IPS-18c (cell line): ENCODE measurements around the gene KATNBL1.
"Not testable (repeated sequence)": the region's sequence is repeated elsewhere in the genome, so short reads cannot be mapped to it uniquely, and the experiment has no call there.

ENCODE experiments used
- H3K4me3 ChIP-seq: 2 replicates; pipeline ENCODE4 v1.7.0; 2013; ENCODE audit warnings: low read depth, mild to moderate bottlenecking, low read length, moderate library complexity; ENCODE audit not compliant: insufficient read depth
- H3K9me3 ChIP-seq: one replicate; pipeline ENCODE4 v1.6.1; 2013; ENCODE audit warnings: mild to moderate bottlenecking, low read length, moderate library complexity; ENCODE audit not compliant: control insufficient read depth, insufficient read depth

Gene KATNBL1

DNA sequence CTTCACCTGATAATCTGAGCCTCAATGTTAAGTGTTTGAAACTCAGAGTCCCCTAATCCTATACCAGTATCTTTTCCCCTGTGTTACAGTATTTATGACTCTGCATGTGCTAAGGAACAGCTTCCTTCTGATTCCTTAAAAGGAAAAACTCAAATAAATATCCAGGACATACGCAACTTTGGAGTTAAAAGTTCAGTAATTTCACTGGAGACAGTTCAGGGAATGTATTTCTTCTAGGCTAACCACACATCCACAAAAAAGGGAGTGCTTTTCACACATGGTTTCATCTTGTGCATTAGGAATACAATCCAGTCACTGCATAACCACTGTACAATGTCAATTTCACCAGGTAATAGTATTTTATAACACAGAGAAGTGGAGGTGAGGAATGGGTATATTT is 77.0 kb downstream of the KATNBL1 start:
- H3K9me3 ChIP-seq: no peaks in the 10 kb centered on the region
- no peak overlapping the region for H3K4me3 ChIP-seq

- H3K9me3 ChIP-seq: no peaks in the 10 kb centered on the region
Measured at GRCh38 chr15:34128898-34129297, 81.0 kb downstream of the KATNBL1 start.

DNA sequence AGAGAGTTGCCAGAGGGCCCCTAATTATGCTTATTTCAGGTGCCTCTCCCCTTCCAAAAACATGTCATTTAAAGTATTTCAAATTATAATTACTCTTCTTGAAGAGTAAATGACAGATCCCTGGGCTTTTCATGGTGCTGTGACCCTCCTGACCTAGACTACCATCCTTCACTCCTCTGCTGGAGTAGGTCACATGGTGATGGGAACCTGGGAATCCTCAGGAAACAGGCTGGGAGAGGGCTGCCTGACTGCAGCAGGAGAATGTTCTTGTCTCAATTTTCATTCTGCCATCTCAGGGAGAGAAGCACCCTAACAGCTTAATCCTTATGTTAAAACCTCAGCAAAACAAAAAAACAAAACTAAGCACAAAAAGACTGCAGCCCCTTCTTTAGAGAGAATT is 83.4 kb downstream of the KATNBL1 start:
- H3K9me3 ChIP-seq: no peaks in the 10 kb centered on the region
- H3K4me3 ChIP-seq: no peak overlapping the region

More at GRCh38 chr15:34128898-34129297, 81.0 kb downstream of the KATNBL1 start:
- H3K4me3 ChIP-seq: no peak overlapping the region

DNA sequence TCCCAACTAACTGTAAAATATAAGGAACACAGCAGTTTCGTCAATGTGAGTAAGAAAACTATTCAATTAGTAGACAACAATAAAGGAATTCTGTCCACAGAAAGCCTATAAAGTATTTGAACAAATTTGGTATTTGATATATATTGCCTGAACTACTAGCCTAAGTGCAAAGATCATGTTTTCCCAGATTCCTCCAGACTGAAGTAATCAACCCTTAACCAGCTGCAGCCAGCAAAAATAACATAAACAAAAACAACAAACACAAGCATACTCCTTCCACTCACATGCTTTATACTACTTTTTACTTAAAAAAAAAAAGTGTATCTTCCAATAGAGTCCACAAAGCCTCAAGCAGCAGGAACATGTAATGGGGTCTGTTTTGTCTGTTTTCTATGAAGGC is 84.0 kb downstream of the KATNBL1 start:
- Histone ChIP-seq H3K4me3 (no peak overlapping the region), H3K9me3 (no peaks in the 10 kb centered on the region)

- Histone ChIP-seq H3K4me3 (no peak overlapping the region), H3K9me3 (no peaks in the 10 kb centered on the region)
Measured at GRCh38 chr15:34124651-34125050, 85.2 kb downstream of the KATNBL1 start.

DNA sequence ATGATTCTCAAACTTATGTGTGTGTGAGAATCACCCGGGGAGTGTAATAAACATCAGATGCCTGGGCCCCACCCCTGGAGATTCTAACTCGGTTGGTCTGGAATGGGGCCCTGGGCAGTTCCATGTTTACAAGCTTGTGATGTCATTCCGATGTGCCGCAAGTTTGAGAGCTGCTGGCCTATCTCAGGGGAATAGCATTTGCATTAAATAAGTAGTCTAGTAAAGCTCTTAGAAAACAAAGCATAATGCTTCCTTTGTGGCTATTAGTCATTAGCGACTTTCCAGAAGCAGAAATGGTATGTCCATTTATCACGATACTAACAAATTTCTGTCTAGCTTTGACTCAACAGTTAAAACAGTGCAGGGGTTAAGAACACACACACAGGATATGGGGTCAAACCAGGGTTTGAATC is 87.1 kb downstream of the KATNBL1 start:
- H3K4me3 ChIP-seq: no peak overlapping the region
- no peaks in the 10 kb centered on the region for H3K9me3 ChIP-seq

DNA sequence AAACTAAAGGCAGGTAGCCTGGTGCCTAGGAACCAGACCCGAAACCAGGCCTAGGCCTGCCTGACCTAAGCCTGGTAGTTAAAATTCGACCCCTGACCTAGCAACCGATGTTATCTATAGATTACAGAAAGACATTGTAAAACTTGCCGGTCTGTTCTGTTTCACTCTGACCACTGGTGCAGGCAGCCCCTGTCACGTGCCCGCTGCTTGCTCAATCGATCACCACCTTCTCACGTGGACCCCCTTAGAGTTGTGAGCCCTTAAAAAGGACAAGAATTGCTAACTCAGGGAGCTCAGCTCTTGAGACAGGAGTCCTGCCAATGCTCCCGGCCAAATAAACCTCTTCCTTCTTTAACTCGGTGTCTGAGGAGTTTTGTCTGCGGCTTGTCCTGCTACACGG is 88.1 kb downstream of the KATNBL1 start:
- not testable (repeated sequence) for H3K9me3 ChIP-seq, H3K4me3 ChIP-seq

DNA sequence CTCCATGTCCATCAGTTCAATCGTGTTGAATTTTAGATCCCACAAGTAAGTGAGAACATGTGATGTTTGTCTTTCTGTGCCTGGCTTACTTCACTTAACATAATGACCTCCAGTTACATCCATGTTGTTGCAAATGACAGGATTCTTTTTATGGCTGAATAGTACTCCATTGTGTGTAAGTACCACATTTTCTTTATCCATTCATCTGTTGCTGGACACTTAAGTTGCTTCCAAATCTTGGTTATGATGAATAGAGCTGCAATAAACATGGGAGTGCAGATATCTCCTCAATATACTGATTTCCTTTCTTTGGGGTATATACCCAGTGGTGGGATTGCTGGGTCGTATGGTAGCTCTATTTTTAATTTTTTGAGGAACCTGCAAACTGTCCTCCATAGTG is 89.5 kb downstream of the KATNBL1 start:
- not testable (repeated sequence) for H3K4me3 ChIP-seq, H3K9me3 ChIP-seq

- Histone ChIP-seq H3K4me3 (no peak overlapping the region), H3K9me3 (no peaks in the 10 kb centered on the region)
Measured at GRCh38 chr15:34119291-34119690, 90.6 kb downstream of the KATNBL1 start.

- Histone ChIP-seq H3K4me3 (no peak overlapping the region), H3K9me3 (no peaks in the 10 kb centered on the region)
Measured at GRCh38 chr15:34116620-34117019, 93.3 kb downstream of the KATNBL1 start.

- H3K9me3 ChIP-seq: no peaks in the 10 kb centered on the region
- no peak overlapping the region for H3K4me3 ChIP-seq
Measured at GRCh38 chr15:34114739-34115138, 95.2 kb downstream of the KATNBL1 start.

GRCh38 chr15:34114215-34114614 is 95.7 kb downstream of the KATNBL1 start:
- no peaks in the 10 kb centered on the region for H3K9me3 ChIP-seq
- H3K4me3 ChIP-seq: no peak overlapping the region

DNA sequence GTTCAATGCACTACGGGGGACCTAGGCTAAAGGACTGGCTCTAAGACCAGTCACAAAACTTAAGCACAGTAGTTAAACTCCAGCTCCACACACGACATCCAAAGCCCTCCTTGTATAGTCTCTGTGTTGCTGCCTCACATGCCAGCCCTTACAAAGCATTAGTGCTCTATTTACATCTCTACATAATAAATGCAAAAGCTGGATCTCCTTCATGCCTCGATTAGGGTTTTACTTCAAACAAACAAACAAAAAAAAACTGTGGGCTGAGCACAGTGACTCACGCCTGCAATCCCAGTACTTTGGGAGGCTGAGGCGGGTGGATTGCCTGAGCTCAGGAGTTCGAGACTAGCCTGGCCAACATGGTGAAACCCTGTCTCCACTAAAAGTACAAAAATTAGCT is 98.4 kb downstream of the KATNBL1 start:
- no peaks in the 10 kb centered on the region for H3K9me3 ChIP-seq
- H3K4me3 ChIP-seq: no peak overlapping the region

GRCh38 chr15:34109797-34110663 is 99.9 kb downstream of the KATNBL1 start:
- H3K9me3 ChIP-seq: no peaks in the 10 kb centered on the region
- no peak overlapping the region for H3K4me3 ChIP-seq

- H3K4me3 ChIP-seq: no peak overlapping the region
- H3K9me3 ChIP-seq: no peaks in the 10 kb centered on the region
Measured at GRCh38 chr15:34107315-34107714, 102.6 kb downstream of the KATNBL1 start.

DNA sequence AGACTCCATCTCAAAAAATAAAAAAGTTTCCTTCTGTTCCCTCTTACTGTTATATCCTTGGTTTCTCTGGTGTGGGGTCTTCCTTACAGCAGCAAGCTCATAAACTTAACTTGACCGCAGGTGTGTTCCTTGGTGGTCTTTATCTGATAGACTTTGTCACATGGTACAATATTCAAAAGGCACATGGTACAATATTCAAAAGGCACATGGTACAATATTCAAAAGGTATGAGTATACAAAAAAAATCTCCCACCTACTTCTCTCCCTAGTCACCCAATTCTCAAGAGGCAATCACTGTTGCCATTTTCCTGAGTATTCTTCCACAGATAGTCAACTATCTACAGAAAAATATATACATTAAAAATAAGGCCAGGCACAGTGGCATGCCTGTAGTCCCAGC is 103.5 kb downstream of the KATNBL1 start:
- Histone ChIP-seq H3K9me3 (no peaks in the 10 kb centered on the region), H3K4me3 (no peak overlapping the region)

DNA sequence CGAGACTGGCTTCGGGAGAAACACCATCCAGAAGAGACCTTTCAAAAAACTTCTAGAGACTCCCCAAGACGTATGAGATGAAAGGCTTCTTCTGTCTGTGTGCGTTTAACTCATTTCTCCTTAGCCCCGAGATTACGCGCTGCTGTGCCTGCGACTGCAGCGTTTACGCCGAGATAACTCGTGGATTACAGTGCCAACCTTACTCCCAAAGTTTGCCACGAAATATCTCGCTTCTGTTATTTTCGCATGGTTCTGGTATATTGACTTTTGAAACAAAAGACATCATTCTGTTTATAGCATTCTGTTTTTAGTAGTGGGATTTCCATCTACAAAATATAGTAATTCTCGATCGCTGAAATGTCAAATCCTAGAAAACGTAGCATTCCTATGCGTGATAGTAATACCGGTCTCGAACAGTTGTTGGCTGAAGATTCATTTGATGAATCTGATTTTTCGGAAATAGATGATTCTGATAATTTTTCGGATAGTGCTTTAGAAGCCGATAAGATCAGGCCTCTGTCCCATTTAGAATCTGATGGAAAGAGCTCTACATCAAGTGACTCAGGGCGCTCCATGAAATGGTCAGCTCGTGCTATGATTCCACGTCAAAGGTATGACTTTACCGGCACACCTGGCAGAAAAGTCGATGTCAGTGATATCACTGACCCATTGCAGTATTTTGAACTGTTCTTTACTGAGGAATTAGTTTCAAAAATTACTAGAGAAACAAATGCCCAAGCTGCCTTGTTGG is 107.5 kb downstream of the KATNBL1 start:
- Histone ChIP-seq H3K9me3 (no peaks in the 10 kb centered on the region), H3K4me3 (peak overlapping the region; percentile 90)
